ENCODE data around the gene HARS2.
"Not testable (repeated sequence)": the region's sequence is repeated elsewhere in the genome, so short reads cannot be mapped to it uniquely, and the experiment has no call there.

HARS2 gene

DNA sequence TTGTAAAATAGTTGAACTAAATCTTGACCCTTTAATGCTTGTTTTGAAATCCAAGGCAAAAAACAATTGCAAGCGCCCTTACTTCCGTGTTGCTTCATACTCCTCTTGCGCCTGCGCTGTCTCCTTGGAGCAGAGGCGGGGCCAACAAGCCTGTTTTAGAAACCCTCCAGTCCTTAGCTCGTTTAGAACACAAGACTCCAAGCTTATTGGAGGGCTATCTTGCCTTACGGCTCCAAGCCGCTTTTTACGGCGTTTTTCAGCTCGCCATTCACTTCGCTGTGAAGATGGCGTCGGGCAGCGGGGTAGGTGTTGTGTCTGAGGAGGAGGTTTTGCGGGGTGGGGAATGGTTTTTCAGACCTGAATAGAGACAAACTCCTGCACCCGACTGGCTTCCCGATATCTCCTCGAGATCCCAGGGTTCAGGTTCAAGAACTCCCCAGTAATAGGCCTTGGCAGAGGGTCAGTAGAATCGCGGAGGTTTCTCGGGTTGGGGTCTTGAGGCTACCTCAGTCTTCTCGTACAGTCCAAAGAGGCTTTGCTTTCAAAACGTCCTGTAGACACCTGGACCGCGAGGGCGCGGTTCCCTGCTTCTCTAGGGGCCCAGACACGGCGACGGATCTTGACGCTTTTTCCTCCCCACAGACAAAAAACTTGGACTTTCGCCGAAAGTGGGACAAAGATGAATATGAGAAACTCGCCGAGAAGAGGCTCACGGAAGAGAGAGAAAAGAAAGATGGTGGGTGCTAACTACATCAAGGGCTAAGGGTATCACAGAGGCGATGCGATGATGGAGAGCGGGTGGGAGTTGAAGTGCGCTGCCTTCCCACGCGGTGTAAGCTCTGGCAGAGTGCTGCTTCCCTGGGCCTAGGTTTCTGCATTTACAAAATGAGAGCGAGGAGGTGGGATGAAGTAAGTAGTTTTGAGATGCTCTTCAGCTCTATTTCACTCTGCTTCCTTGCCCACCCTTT is 9.2 kb downstream of the HARS2 start, which contains the start of gene ZMAT2:
ZMAT2 (plus strand) TSS at position 271 of the 968 bp plus-strand sequence; CDS start at position 285, 14 bp downstream.
- peak; percentile 93 to 98 for DNase-seq

GRCh38 chr5:140707812-140708211 is 16.6 kb downstream of the HARS2 start:
- DNase-seq = no peak

GRCh38 chr5:140708787-140709186 is 17.5 kb downstream of the HARS2 start:
- DNase-seq = not testable (repeated sequence)

- DNase-seq = peak; percentile 51 to 72
These were observed 19.8 kb downstream of the HARS2 start for GRCh38 chr5:140710899-140711552.

DNA sequence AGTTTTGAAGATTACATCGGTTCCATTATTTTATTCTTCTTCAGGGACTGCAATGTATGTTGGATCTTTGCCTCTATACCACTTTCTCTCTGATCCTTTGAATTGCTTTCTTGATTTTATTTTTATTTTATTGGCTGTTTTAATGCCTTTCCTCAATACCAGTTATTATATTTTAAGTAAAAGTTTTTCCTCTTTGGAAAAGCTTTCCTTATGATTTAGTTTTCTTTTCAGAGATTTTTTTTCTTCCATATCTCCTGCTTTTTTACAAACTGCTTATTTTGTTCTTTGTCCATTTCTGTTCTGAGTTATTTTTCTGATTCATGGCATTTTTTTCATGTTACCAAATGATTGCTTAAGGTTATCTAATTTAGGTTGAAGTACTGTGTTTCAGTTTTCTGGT is 20.5 kb downstream of the HARS2 start:
- DNase-seq = no peak

GRCh38 chr5:140713562-140714094 is 22.4 kb downstream of the HARS2 start:
- no peak for DNase-seq

DNA sequence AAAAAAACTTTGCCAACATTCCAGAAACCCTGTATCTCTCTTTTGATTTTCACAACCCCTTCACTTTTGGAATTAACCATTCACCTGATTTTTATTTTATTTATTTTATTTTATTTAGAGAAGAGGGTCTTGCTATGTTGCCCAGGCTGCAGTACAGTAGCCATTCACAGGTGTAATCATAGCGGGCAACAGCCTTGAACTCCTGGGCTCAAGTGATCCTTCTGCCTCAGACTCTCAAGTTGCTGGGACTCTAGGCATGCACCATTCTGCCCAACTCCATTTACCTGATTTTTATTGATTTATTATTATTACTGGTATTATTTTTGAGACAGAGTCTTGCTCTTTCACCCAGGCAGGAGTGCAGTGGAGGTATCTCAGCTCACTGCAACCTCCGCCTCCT is 25.0 kb downstream of the HARS2 start:
- DNase-seq = not testable (repeated sequence)

GRCh38 chr5:140718266-140718592 is 27.0 kb downstream of the HARS2 start:
- DNase-seq = no peak

GRCh38 chr5:140720738-140721137 is 29.5 kb downstream of the HARS2 start:
- DNase-seq = not testable (repeated sequence)

DNA sequence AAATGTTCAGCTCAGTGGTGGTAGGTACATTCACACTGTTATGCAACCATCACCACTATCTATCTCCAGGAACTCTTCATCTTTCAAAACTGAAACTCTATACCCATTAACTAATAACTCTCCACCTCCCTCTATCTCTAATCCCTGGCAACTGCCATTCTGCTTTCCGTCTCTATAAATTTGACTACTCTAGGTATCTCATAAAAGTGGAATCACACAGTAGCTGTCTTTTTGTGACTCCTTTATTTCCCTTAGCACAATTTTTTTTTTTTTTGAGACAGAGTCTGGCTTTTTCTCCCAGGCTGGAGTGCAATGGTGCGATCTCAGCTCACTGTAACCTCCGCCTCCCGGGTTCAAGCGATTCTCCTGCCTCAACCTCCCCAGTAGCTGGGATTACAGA is 30.1 kb downstream of the HARS2 start:
- not testable (repeated sequence) for DNase-seq

GRCh38 chr5:140725799-140726471 is 34.7 kb downstream of the HARS2 start:
- no peak for DNase-seq

GRCh38 chr5:140733098-140733497 is 41.8 kb downstream of the HARS2 start:
- DNase-seq = no peak

DNA sequence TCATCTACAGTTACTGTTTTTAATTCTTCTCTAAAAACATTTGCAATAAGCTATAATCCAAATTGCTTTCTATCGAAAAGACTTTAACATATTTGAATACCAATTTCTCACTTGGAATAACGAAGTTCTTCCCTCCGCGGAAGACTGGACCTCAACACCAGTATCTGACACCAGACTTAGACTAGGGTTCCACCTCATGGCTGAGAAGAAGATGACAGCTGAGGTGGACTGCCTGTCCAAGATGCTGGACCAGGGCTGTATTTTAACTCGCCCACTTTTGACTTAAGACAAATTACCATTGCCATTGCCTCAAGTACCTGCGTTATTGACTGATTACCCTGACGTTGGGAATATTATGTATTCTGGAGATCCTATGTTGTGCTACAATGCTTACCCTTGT is 43.1 kb downstream of the HARS2 start:
- DNase-seq = no peak

- no peak for DNase-seq
These were observed 46.2 kb downstream of the HARS2 start for GRCh38 chr5:140737486-140737885.

DNA sequence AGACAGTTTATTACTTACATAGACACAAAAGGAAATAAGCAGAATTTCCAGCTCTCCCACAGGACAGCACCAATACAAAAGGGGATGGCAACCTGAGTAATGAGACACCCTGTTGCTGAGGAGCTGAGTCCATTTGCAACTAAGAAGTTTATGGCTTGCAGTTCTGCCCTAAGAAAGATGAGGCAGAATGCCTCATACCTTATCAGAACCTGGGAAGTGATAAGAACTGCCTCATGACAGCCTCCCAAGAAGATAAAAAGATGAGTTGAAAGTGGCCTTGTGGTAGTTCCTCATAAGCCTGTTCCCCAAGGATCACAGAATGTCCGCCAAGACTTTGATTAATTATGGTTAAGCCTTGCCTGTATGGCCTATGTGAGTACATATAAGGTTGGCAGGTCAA is 50.7 kb downstream of the HARS2 start:
- no peak for DNase-seq
